ENCODE results near the gene CDH4. TPM values are rescaled to one million over a fixed set of nuclear protein-coding genes. Genes with fewer than 3 reads are reported as not detected.

CDH4 gene
- total RNA-seq, 3 donors from 2014 or later (not counting 1 experiment from before 2014, with no cell fraction given), result 0.18 TPM; not detected in 2

- H3K36me3 ChIP-seq (ENCODE audit: control insufficient read depth, insufficient read depth, low read length), result no peaks in the 10 kb centered on the region
- no peak overlapping the region for H3K4me3 Mint-ChIP-seq
- WGBS (ENCODE audit: insufficient coverage), result 78% methylated on average over 4 of the region's 4 CpGs
Observed at GRCh38 chr20:61801428-61801827, 549.4 kb downstream of the CDH4 start.

GRCh38 chr20:61801857-61802442, 549.9 kb downstream of the CDH4 start:
- Mint-ChIP-seq H3K27me3 (ENCODE audit: low read depth in 2 of 2) (peaks cover 0 to 6% of the 10 kb centered on the region in 2 donors), H3K27ac (no peak overlapping the region), H3K4me3 (no peak overlapping the region), H3K36me3 (no peaks in the 10 kb centered on the region), H3K4me1 (no peaks in the 10 kb centered on the region), H3K9me3 (no peaks in the 10 kb centered on the region)
- Histone ChIP-seq H3K9me3 (ENCODE audit: control insufficient read depth, insufficient read depth, low read length) (no peaks in the 10 kb centered on the region), H3K4me1 (ENCODE audit: control insufficient read depth, insufficient read depth, low read length) (no peaks in the 10 kb centered on the region), H3K27ac (ENCODE audit: low read length) (no peak overlapping the region), H3K4me3 (ENCODE audit: low read length) (no peak overlapping the region), H3K27me3 (ENCODE audit: control insufficient read depth, insufficient read depth, low read length) (no peaks in the 10 kb centered on the region), H3K36me3 (ENCODE audit: control insufficient read depth, insufficient read depth, low read length) (no peaks in the 10 kb centered on the region)
- intact Hi-C loops (cut with micrococcal nuclease), result no loop called here
- 76% methylated on average over 10 of the region's 10 CpGs for WGBS (ENCODE audit: insufficient coverage)
- DNase-seq (no peak), ATAC-seq (no peak)
- no peak for TF ChIP-seq CTCF (IDR thresholded peaks at IDR 0.05)

More at GRCh38 chr20:61801428-61801827, 549.4 kb downstream of the CDH4 start:
- Histone ChIP-seq H3K9me3 (ENCODE audit: control insufficient read depth, insufficient read depth, low read length) (no peaks in the 10 kb centered on the region), H3K27ac (ENCODE audit: low read length) (no peak overlapping the region), H3K4me1 (ENCODE audit: control insufficient read depth, insufficient read depth, low read length) (no peaks in the 10 kb centered on the region), H3K4me3 (ENCODE audit: low read length) (no peak overlapping the region), H3K27me3 (ENCODE audit: control insufficient read depth, insufficient read depth, low read length) (no peaks in the 10 kb centered on the region)
- Mint-ChIP-seq H3K27me3 (ENCODE audit: low read depth in 2 of 2) (peaks cover 0 to 6% of the 10 kb centered on the region in 2 donors), H3K27ac (no peak overlapping the region), H3K36me3 (no peaks in the 10 kb centered on the region), H3K4me1 (no peaks in the 10 kb centered on the region), H3K9me3 (no peaks in the 10 kb centered on the region)
- intact Hi-C loops (cut with micrococcal nuclease), result no loop called here
- no peak for DNase-seq
- ATAC-seq, result no peak
- TF ChIP-seq CTCF (IDR thresholded peaks at IDR 0.05), result no peak

GRCh38 chr20:61802721-61803311, 550.8 kb downstream of the CDH4 start:
- intact Hi-C loops (cut with micrococcal nuclease), result no loop called here
- H3K27me3 ChIP-seq (ENCODE audit: control insufficient read depth, insufficient read depth, low read length), result no peaks in the 10 kb centered on the region
- WGBS (ENCODE audit: insufficient coverage), result 87% methylated on average over 36 of the region's 36 CpGs

More at GRCh38 chr20:61802721-61803311, 550.8 kb downstream of the CDH4 start:
- Mint-ChIP-seq H3K36me3 (no peaks in the 10 kb centered on the region), H3K9me3 (no peaks in the 10 kb centered on the region), H3K4me3 (no peak overlapping the region), H3K27ac (no peak overlapping the region), H3K27me3 (ENCODE audit: low read depth in 2 of 2) (peaks cover 0 to 6% of the 10 kb centered on the region in 2 donors), H3K4me1 (no peaks in the 10 kb centered on the region)
- Histone ChIP-seq H3K4me3 (ENCODE audit: low read length) (no peak overlapping the region), H3K9me3 (ENCODE audit: control insufficient read depth, insufficient read depth, low read length) (no peaks in the 10 kb centered on the region), H3K36me3 (ENCODE audit: control insufficient read depth, insufficient read depth, low read length) (no peaks in the 10 kb centered on the region), H3K27ac (ENCODE audit: low read length) (no peak overlapping the region), H3K4me1 (ENCODE audit: control insufficient read depth, insufficient read depth, low read length) (no peaks in the 10 kb centered on the region)
- no peak for ATAC-seq
- no peak for DNase-seq
- TF ChIP-seq CTCF (IDR thresholded peaks at IDR 0.05), result no peak
